GM18505 (cell line): ENCODE measurements around the gene SPAG16.

ENCODE experiments used
- ATAC-seq: cut with Tn5 transposase; IDR thresholded peaks from one replicate; pipeline ENCODE4 v1.9.1; 2021; ENCODE audit not compliant: unreplicated experiment
- POLR2A ChIP-seq: IDR thresholded peaks from 4 replicates; pipeline ENCODE4 v1.6.1; 2011; ENCODE audit warnings: borderline replicate concordance; ENCODE audit not compliant: insufficient read depth, insufficient read length; ENCODE audit errors: extremely low read depth

SPAG16 gene

GRCh38 chr2:214410918-214411554 is 1126.8 kb downstream of the SPAG16 start, which contains the start of gene VWC2L:
VWC2L (plus strand) TSS chr2:214411054; CDS start chr2:214414194, 3,140 bp downstream.
- ATAC-seq: no peak
- no peak for TF ChIP-seq POLR2A

DNA sequence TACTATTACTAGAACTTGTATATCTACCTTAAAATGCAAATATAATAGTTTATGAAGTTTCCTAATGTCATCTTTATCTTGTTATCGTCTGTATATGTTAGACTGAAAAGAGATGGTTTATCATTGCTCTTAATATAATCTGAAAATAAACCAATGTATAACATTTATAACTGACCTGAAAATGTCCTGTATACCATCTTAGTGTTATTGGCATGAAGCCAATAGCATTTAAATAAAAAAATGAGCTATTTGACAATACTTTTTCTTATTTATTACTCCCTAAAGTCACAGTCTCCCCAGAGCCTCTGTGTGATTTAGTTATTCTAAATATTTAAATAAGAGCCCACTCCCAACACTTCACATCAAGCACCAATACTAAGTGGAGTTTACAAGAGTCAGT is 1128.4 kb downstream of the SPAG16 start:
- ATAC-seq: no peak
- no peak for TF ChIP-seq POLR2A

DNA sequence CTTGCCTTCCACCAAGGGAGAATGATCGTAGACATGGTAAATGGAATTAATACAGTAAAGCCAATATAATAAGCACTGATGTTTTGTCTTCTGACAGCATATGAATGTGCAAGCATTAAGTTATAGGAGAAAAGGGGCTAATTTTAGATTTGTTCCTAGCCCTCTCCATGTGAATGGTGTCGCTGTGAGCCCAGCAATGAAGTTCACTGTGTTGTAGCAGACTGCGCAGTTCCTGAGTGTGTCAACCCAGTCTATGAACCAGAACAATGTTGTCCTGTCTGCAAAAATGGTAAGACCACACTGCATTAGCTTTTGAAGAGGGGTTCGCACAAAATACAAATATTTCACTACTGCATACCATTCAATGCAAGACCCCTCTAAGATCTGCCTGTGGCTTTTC is 1152.2 kb downstream of the SPAG16 start:
- no peak for TF ChIP-seq POLR2A

GRCh38 chr2:214450118-214450894 is 1166.0 kb downstream of the SPAG16 start:
- TF ChIP-seq POLR2A: no peak
- no peak for ATAC-seq

More for the DNA sequence above, 1152.2 kb downstream of the SPAG16 start:
- no peak for ATAC-seq

- ATAC-seq: no peak
- no peak for TF ChIP-seq POLR2A
These were observed 1167.4 kb downstream of the SPAG16 start for GRCh38 chr2:214451516-214452275.
